ENCODE measurements around the gene RASD2. TPM values are rescaled to one million over a fixed set of nuclear protein-coding genes. Genes with fewer than 3 reads are reported as not detected.
A peak's percentile ranks its signal among the peaks of the same experiment; 100 is the strongest.

RASD2 gene
- total RNA-seq, 2 donors from 2014 or later: 4.2 to 10.2 TPM

- DNase-seq: no peak
- H3K27ac ChIP-seq: no peak overlapping the region
- intact Hi-C loops (cut with DNase I): no loop called here
- no peaks in the 10 kb centered on the region for H3K36me3 ChIP-seq
- H3K27me3 ChIP-seq: no peaks in the 10 kb centered on the region
- no peaks in the 10 kb centered on the region for H3K9me3 ChIP-seq
- TF ChIP-seq CTCF (IDR thresholded peaks at IDR 0.05): no peak
- H3K4me1 ChIP-seq: no peaks in the 10 kb centered on the region
- peak overlapping the region in 1 of 2 donors; percentile 5 for H3K9ac ChIP-seq (ENCODE audit: low read depth in 2 of 2, low read length in 2 of 2)
- no peak overlapping the region for H3K4me3 ChIP-seq
These were observed 18.1 kb upstream of the RASD2 start for GRCh38 chr22:35522225-35523149.

DNA sequence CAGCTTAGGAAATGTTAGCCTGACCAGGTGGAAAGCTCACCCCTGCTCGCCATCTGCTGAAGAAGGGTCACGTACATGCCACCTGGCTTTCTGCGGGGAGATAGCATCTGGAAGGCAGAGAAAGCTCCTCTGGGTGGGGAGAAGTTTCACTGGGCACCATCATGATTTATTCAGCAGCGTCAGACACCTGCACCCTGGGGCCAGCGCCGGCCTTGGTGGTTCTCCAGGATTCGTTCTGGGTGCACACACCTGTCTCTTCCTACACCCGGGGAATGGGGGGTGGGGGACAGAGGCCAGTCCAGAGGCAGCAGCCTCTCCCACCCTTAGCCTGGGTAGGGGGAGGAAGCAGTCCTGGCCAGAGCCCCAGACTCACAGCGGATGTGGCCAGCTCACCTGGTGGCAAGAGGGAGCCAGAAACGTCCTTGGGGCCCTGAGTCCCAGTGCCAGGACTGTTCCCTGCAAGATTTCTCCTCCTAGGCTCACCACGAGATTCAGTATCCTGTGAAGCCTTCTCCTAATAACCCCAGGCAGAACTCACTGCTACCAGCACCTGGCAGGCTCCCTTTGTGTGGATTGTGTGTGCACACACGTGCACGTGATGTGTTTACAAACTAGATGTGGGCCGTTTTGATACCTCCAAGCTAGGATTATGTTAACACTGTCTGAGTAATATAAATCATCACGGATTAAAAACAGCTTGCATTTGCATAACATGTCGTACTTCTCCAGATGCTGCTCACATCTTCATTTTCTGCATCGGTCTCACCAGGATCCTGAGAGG lies 17.3 kb upstream of the RASD2 start:
- Histone ChIP-seq H3K9ac (ENCODE audit: low read depth in 2 of 2, low read length in 2 of 2) (peak overlapping the region in 1 of 2 donors; percentile 14), H3K4me1 (no peaks in the 10 kb centered on the region), H3K9me3 (no peaks in the 10 kb centered on the region), H3K36me3 (no peaks in the 10 kb centered on the region), H3K27me3 (no peaks in the 10 kb centered on the region), H3K27ac (no peak overlapping the region), H3K4me3 (no peak overlapping the region)
- no peak for TF ChIP-seq CTCF (IDR thresholded peaks at IDR 0.05)
- DNase-seq: peak; percentile 35
- intact Hi-C loops (cut with DNase I): no loop called here

DNA sequence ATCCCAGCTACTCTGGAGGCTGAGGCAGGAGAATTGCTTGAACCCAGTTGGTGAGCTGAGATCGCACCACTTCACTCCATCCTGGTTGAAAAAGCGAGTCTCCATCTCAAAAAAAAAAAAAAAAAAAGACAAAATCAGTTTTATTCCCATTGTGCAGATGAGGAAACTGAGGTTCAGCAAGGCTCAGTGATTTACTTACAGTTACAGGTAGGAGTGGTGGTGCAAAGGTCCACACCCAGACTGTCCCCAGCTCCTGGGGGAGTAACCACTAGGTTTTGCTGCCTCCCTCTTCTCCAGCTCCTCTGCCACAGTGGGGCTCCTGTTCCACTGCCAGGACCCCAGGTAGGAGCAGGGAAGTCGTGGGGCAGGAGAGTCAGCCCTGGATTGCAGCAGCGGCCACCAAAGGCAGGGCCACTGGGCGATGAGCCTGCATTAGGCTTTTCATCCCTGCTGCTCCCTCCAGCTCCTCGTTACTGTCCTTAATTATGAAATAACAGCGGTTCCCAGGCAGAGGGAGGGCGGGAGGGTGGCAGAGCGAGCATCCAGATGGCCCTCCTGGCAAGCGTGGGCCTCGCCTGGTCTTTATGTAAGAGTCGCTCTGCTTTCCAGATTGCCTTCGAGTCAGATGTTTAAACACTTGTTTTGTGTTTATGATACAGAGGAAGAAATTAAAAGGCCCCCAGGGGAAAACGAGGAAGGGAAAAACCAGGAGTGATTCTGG lies 15.5 kb upstream of the RASD2 start:
- TF ChIP-seq CTCF (IDR thresholded peaks at IDR 0.05): no peak
- H3K27ac ChIP-seq: peak overlapping the region; percentile 28
- DNase-seq: peak; percentile 30

GRCh38 chr22:35525687-35526332 lies 14.8 kb upstream of the RASD2 start:
- H3K9ac ChIP-seq (ENCODE audit: low read depth in 2 of 2, low read length in 2 of 2): no peak overlapping the region
- no peaks in the 10 kb centered on the region for H3K4me1 ChIP-seq
- intact Hi-C loops (cut with DNase I): no loop called here
- H3K27me3 ChIP-seq: no peaks in the 10 kb centered on the region
- no peaks in the 10 kb centered on the region for H3K9me3 ChIP-seq
- no peak overlapping the region for H3K4me3 ChIP-seq
- H3K27ac ChIP-seq: peak overlapping the region; percentile 28
- no peak for DNase-seq
- no peak for TF ChIP-seq CTCF (IDR thresholded peaks at IDR 0.05)
- no peaks in the 10 kb centered on the region for H3K36me3 ChIP-seq

More for the DNA sequence above, 15.5 kb upstream of the RASD2 start:
- H3K27me3 ChIP-seq: no peaks in the 10 kb centered on the region
- intact Hi-C loops (cut with DNase I): no loop called here
- H3K9ac ChIP-seq (ENCODE audit: low read depth in 2 of 2, low read length in 2 of 2): no peak overlapping the region
- H3K4me3 ChIP-seq: no peak overlapping the region
- no peaks in the 10 kb centered on the region for H3K36me3 ChIP-seq
- H3K9me3 ChIP-seq: no peaks in the 10 kb centered on the region
- H3K4me1 ChIP-seq: no peaks in the 10 kb centered on the region
